ENCODE data around the gene TSHZ1. TPM values are rescaled to one million over a fixed set of nuclear protein-coding genes. Genes with fewer than 3 reads are reported as not detected.

The TSHZ1 gene
- total and polyA plus RNA-seq, 2 experiments from 2014 or later, result 0.23 to 0.38 TPM

GRCh38 chr18:75170022-75170789 is 40.4 kb upstream of the TSHZ1 start:
- Histone ChIP-seq H3K9me2 (ENCODE audit: insufficient read depth) (no peaks in the 10 kb centered on the region), H3K4me2 (no peak overlapping the region), H3F3A (replicated peaks; ENCODE audit: low read depth) (no peaks in the 10 kb centered on the region), H3K27me3 (ENCODE audit: insufficient read depth) (no peaks in the 10 kb centered on the region), H3K36me3 (ENCODE audit: insufficient read depth) (no peaks in the 10 kb centered on the region), H3K4me3 (no peak overlapping the region), H3K79me2 (replicated peaks; ENCODE audit: insufficient read depth) (no peaks in the 10 kb centered on the region), H2AFZ (no peak overlapping the region), H4K20me1 (replicated peaks; ENCODE audit: insufficient read depth) (no peaks in the 10 kb centered on the region), H3K4me1 (ENCODE audit: insufficient read depth) (no peaks in the 10 kb centered on the region), H3K27ac (ENCODE audit: low read depth) (no peak overlapping the region)
- Mint-ChIP-seq H3K36me3 (ENCODE audit: low read depth) (no peaks in the 10 kb centered on the region), H3K4me1 (peaks cover 15% of the 10 kb centered on the region), H3K4me3 (no peak overlapping the region), H3K9me3 (no peaks in the 10 kb centered on the region), H3K27ac (0 out of 2 replicates have a peak overlapping the region, but pooled peaks have one; percentile 42), H3K27me3 (ENCODE audit: insufficient read depth, low read depth, poor library complexity) (peaks cover 5% of the 10 kb centered on the region)
- TF ChIP-seq CTCF (conservative IDR thresholded peaks at IDR 0.05; ENCODE audit: low read depth in 2 of 2) (peak; percentile 12 to 30; a peak in 1 of 4 replicates), ZNF331 (CRISPR knock-in tag; IDR thresholded peaks at IDR 0.05; ENCODE audit: low read depth) (no peak)
- DNase-seq (ENCODE audit: low spot score) (peak; percentile 21), ATAC-seq (peak; percentile 24)

GRCh38 chr18:75170916-75171315 is 39.7 kb upstream of the TSHZ1 start:
- no peak overlapping the region for H3K27ac Mint-ChIP-seq
- H3K4me1 Mint-ChIP-seq, result peaks cover 15% of the 10 kb centered on the region
- no peaks in the 10 kb centered on the region for H3F3A ChIP-seq (replicated peaks; ENCODE audit: low read depth)
- no peaks in the 10 kb centered on the region for H4K20me1 ChIP-seq (replicated peaks; ENCODE audit: insufficient read depth)
- no peaks in the 10 kb centered on the region for H3K4me1 ChIP-seq (ENCODE audit: insufficient read depth)
- no peaks in the 10 kb centered on the region for H3K9me2 ChIP-seq (ENCODE audit: insufficient read depth)
- no peak for TF ChIP-seq REST (IDR thresholded peaks at IDR 0.05; ENCODE audit: unreplicated experiment)
- TF ChIP-seq CTCF (conservative IDR thresholded peaks at IDR 0.05; ENCODE audit: low read depth in 2 of 2), result peak in 1 of 2 experiments; percentile 25; a peak in 1 of 4 replicates
- no peak overlapping the region for H3K4me3 ChIP-seq
- no peaks in the 10 kb centered on the region for H3K36me3 ChIP-seq (ENCODE audit: insufficient read depth)
- no peaks in the 10 kb centered on the region for H3K79me2 ChIP-seq (replicated peaks; ENCODE audit: insufficient read depth)
- H3K27me3 Mint-ChIP-seq (ENCODE audit: insufficient read depth, low read depth, poor library complexity), result peaks cover 5% of the 10 kb centered on the region
- no peak overlapping the region for H2AFZ ChIP-seq
- no peak; the same call in 2 of the 3 replicates for ATAC-seq
- H3K36me3 Mint-ChIP-seq (ENCODE audit: low read depth), result no peaks in the 10 kb centered on the region
- H3K4me2 ChIP-seq, result no peak overlapping the region
- H3K4me3 Mint-ChIP-seq, result no peak overlapping the region
- peak; percentile 19 for DNase-seq (ENCODE audit: low spot score)
- H3K9me3 Mint-ChIP-seq, result no peaks in the 10 kb centered on the region
- no peak overlapping the region for H3K27ac ChIP-seq (ENCODE audit: low read depth)
- no peaks in the 10 kb centered on the region for H3K27me3 ChIP-seq (ENCODE audit: insufficient read depth)

Measured in GM23338 (cell line).